WTC11 (cell line): Measurements from ENCODE around the gene SEL1L3. TPM values are rescaled to one million over a fixed set of nuclear protein-coding genes. Genes with fewer than 3 reads are reported as not detected.

ENCODE experiments used
- ATAC-seq: fragments of 200-7000 bp; cut with Tn5 transposase; 2 replicates; pipeline ENCODE4 v1.10.0; 2021; ENCODE audit warnings: mild to moderate bottlenecking, moderate library complexity
- CTCF ChIA-PET: fragments of 300-600 bp; sonication (Branson Sonifier 250); formaldehyde crosslinking; loops from one replicate; lab custom pipeline; 2021; ENCODE audit warnings: antibody characterized with exemption; lab: Charles Lee
- POLR2A ChIA-PET: fragments of 350-600 bp; sonication (Branson Sonifier 250); formaldehyde crosslinking; loops from one replicate; lab custom pipeline; 2021; ENCODE audit warnings: antibody characterized with exemption; lab: Charles Lee
- DNase-seq: peaks from one replicate; pipeline ENCODE4 v3.0.0; 2021; ENCODE audit warnings: low spot score
- H3K27ac Mint-ChIP-seq: 2 replicates; pipeline ENCODE4 v1.8.0; 2021; ENCODE audit warnings: mixed read lengths
- H3K27me3 Mint-ChIP-seq: 2 replicates; pipeline ENCODE4 v1.8.0; 2021; ENCODE audit warnings: low read depth, mild to moderate bottlenecking, moderate library complexity, mixed read lengths
- H3K36me3 Mint-ChIP-seq: 2 replicates; pipeline ENCODE4 v1.8.0; 2021; ENCODE audit warnings: mixed read lengths
- H3K4me1 Mint-ChIP-seq: 2 replicates; pipeline ENCODE4 v1.8.0; 2022; ENCODE audit warnings: mixed read lengths
- H3K4me3 Mint-ChIP-seq: 2 replicates; pipeline ENCODE4 v1.8.0; 2021; ENCODE audit warnings: mild to moderate bottlenecking, moderate library complexity, mixed read lengths
- H3K9me3 Mint-ChIP-seq: 2 replicates; pipeline ENCODE4 v1.8.0; 2021; ENCODE audit warnings: mixed read lengths
- ATF6 ChIP-seq: sonication (generic); formaldehyde crosslinking; IDR thresholded peaks from 2 replicates; pipeline ENCODE4 v1.8.1; 2023; ENCODE audit warnings: mild to moderate bottlenecking, missing genetic modification reagents
- CREB1 ChIP-seq: sonication (generic); formaldehyde crosslinking; IDR thresholded peaks from 2 replicates; pipeline ENCODE4 v1.8.0; 2023; ENCODE audit warnings: mild to moderate bottlenecking, missing genetic modification reagents
- EMX1 ChIP-seq: fragments of 250-450 bp; sonication (Bioruptor Pico); IDR thresholded peaks from 2 replicates; pipeline ENCODE4 v1.8.0; 2021; ENCODE audit warnings: mild to moderate bottlenecking
- ERG ChIP-seq: fragments of 250-450 bp; sonication (Bioruptor Pico); IDR thresholded peaks from 2 replicates; pipeline ENCODE4 v1.8.0; 2021; ENCODE audit warnings: mild to moderate bottlenecking
- FOXP1 ChIP-seq: sonication (generic); formaldehyde crosslinking; IDR thresholded peaks from 2 replicates; pipeline ENCODE4 v1.8.0; 2022; ENCODE audit warnings: missing genetic modification reagents, mild to moderate bottlenecking, moderate library complexity, borderline replicate concordance
- HMGXB4 ChIP-seq: sonication (generic); formaldehyde crosslinking; IDR thresholded peaks from 2 replicates; pipeline ENCODE4 v1.8.1; 2023; ENCODE audit warnings: mild to moderate bottlenecking, moderate library complexity, missing genetic modification reagents
- IRF1 ChIP-seq: sonication (generic); formaldehyde crosslinking; IDR thresholded peaks from 2 replicates; pipeline ENCODE4 v1.8.0; 2023; ENCODE audit warnings: missing genetic modification reagents
- JUN ChIP-seq: sonication (generic); formaldehyde crosslinking; IDR thresholded peaks from 2 replicates; pipeline ENCODE4 v1.8.0; 2023; ENCODE audit warnings: mild to moderate bottlenecking, missing genetic modification reagents
- MAX ChIP-seq: sonication (generic); formaldehyde crosslinking; IDR thresholded peaks from 2 replicates; pipeline ENCODE4 v1.8.0; 2022; ENCODE audit warnings: mild to moderate bottlenecking, missing genetic modification reagents
- MLX ChIP-seq: sonication (generic); formaldehyde crosslinking; IDR thresholded peaks from 2 replicates; pipeline ENCODE4 v1.8.1; 2023; ENCODE audit warnings: mild to moderate bottlenecking, missing genetic modification reagents, moderate library complexity
- MYBL2 ChIP-seq: sonication (generic); formaldehyde crosslinking; IDR thresholded peaks from 2 replicates; pipeline ENCODE4 v1.8.1; 2023; ENCODE audit warnings: mild to moderate bottlenecking, moderate library complexity, missing genetic modification reagents
- NR1H2 ChIP-seq: sonication (generic); formaldehyde crosslinking; IDR thresholded peaks from 2 replicates; pipeline ENCODE4 v1.9.0; 2021; ENCODE audit warnings: mild to moderate bottlenecking, moderate library complexity, missing genetic modification reagents
- NR2C2 ChIP-seq: sonication (generic); formaldehyde crosslinking; IDR thresholded peaks from 2 replicates; pipeline ENCODE4 v1.8.0; 2022; ENCODE audit warnings: mild to moderate bottlenecking, missing genetic modification reagents
- RORB ChIP-seq: fragments of 250-450 bp; sonication (Bioruptor Pico); IDR thresholded peaks from 2 replicates; pipeline ENCODE4 v1.9.0; 2021; ENCODE audit warnings: mild to moderate bottlenecking
- SMAD4 ChIP-seq: sonication (generic); formaldehyde crosslinking; IDR thresholded peaks from 2 replicates; pipeline ENCODE4 v1.8.0; 2022; ENCODE audit warnings: mild to moderate bottlenecking, missing genetic modification reagents
- TP53 ChIP-seq: sonication (generic); formaldehyde crosslinking; IDR thresholded peaks from 2 replicates; pipeline ENCODE4 v1.8.1; 2023; ENCODE audit warnings: mild to moderate bottlenecking, missing genetic modification reagents
- ZNF317 ChIP-seq: sonication (generic); formaldehyde crosslinking; IDR thresholded peaks from 2 replicates; pipeline ENCODE4 v1.8.1; 2023; ENCODE audit warnings: low read depth, mild to moderate bottlenecking, moderate library complexity, missing genetic modification reagents, borderline replicate concordance
- ZNF396 ChIP-seq: fragments of 250-450 bp; sonication (Bioruptor Pico); IDR thresholded peaks from 2 replicates; pipeline ENCODE4 v1.8.0; 2021; ENCODE audit warnings: mild to moderate bottlenecking, moderate library complexity, borderline replicate concordance
- ZNF423 ChIP-seq: fragments of 250-450 bp; sonication (Bioruptor Pico); IDR thresholded peaks from 2 replicates; pipeline ENCODE4 v2.1.2; 2022; ENCODE audit warnings: mild to moderate bottlenecking, moderate library complexity
- total RNA-seq: library from RNA; stranded (reverse); gene quantifications from 3 replicates; pipeline ENCODE4 v1.2.3, GENCODE V29; 2021
- TF ChIP-seq, protein P1 (sequence below): fragments of 250-450 bp; sonication (Bioruptor Pico); IDR thresholded peaks from 2 replicates; pipeline ENCODE4 v1.9.0; 2021; ENCODE audit warnings: mild to moderate bottlenecking
- TF ChIP-seq, protein P2 (sequence below): sonication (generic); formaldehyde crosslinking; IDR thresholded peaks from 2 replicates; pipeline ENCODE4 v1.8.1; 2022; ENCODE audit warnings: mild to moderate bottlenecking, missing genetic modification reagents, moderate library complexity, borderline replicate concordance

Gene SEL1L3
- total RNA-seq, 1 experiment from 2014 or later = 31.5 TPM

DNA sequence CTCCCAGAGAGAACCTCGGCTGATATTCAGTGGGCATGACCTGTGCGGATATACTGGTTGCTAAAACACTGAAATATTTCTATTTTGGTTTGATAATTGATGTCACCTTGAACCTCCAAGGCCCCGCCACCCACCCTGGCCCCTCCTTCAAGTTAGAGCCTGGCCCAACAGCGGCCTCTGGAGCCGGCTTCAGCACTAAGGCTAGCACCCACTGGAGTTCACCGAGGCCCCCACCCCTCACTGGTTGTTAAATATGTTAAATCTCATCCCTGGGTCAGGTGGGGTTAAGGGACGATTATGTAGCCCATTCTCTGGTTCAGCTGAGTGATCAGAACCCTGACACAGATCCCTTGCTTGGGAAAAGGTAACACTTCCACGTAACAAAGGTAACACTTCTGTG lies 24.3 kb downstream of the SEL1L3 start (continued):
- no peak for TF ChIP-seq SMAD4 (CRISPR knock-in tag)
- no peak for TF ChIP-seq ZNF396 (CRISPR knock-in tag)
- TF ChIP-seq MLX (CRISPR knock-in tag) = no peak
- TF ChIP-seq IRF1 (CRISPR knock-in tag) = no peak
- TF ChIP-seq ATF6 (CRISPR knock-in tag) = no peak
- no peak for TF ChIP-seq NR2C2 (CRISPR knock-in tag)
- no peak for TF ChIP-seq ZNF423
- TF ChIP-seq TP53 (CRISPR knock-in tag) = no peak
- TF ChIP-seq CREB1 (CRISPR knock-in tag) = no peak

DNA sequence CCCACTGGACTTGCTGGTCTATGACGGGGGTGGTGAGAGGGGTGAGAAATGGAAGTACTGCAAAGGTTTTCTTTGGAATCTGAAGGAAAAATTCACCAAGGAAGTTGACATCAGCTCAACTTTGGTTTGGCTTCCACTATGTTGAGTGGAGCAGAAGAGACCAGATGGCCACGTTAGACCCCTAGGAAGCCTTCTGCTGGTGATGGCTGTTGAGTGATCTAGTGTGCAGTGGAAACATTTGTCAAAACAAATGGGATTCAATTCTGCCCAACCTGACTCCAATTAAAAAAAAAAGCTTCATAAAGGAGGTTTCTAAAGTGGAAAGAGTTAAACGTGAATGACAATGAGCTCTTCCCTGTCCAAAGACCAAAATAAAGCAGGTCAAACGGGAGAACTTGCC lies 25.7 kb downstream of the SEL1L3 start:
- POLR2A ChIA-PET = no interaction called here
- Mint-ChIP-seq H3K9me3 (no peaks in the 10 kb centered on the region), H3K36me3 (peaks cover 7% of the 10 kb centered on the region; the same call in 1 of the 2 replicates)
- no peak for TF ChIP-seq RORB (CRISPR knock-in tag)
- no peak for TF ChIP-seq NR1H2 (CRISPR knock-in tag)
- TF ChIP-seq, protein P1, sequence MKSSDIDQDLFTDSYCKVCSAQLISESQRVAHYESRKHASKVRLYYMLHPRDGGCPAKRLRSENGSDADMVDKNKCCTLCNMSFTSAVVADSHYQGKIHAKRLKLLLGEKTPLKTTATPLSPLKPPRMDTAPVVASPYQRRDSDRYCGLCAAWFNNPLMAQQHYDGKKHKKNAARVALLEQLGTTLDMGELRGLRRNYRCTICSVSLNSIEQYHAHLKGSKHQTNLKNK (CRISPR knock-in tag) = no peak
- no peak for TF ChIP-seq MLX (CRISPR knock-in tag)
- TF ChIP-seq JUN (CRISPR knock-in tag) = no peak
- TF ChIP-seq MYBL2 (CRISPR knock-in tag) = no peak
- no peak for TF ChIP-seq HMGXB4
- no peak for TF ChIP-seq ERG (CRISPR knock-in tag)
- no peak for TF ChIP-seq ATF6 (CRISPR knock-in tag)
- TF ChIP-seq ZNF423 = no peak
- TF ChIP-seq EMX1 (CRISPR knock-in tag) = no peak
- TF ChIP-seq FOXP1 (CRISPR knock-in tag) = no peak
- TF ChIP-seq, protein P2, sequence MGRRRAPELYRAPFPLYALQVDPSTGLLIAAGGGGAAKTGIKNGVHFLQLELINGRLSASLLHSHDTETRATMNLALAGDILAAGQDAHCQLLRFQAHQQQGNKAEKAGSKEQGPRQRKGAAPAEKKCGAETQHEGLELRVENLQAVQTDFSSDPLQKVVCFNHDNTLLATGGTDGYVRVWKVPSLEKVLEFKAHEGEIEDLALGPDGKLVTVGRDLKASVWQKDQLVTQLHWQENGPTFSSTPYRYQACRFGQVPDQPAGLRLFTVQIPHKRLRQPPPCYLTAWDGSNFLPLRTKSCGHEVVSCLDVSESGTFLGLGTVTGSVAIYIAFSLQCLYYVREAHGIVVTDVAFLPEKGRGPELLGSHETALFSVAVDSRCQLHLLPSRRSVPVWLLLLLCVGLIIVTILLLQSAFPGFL (CRISPR knock-in tag) = no peak
- TF ChIP-seq NR2C2 (CRISPR knock-in tag) = no peak
- TF ChIP-seq SMAD4 (CRISPR knock-in tag) = no peak
- no peak for TF ChIP-seq ZNF317
- no peak for TF ChIP-seq MAX

More for the DNA sequence above, 25.7 kb downstream of the SEL1L3 start:
- H3K4me1 Mint-ChIP-seq = peaks cover 22% of the 10 kb centered on the region
- H3K27me3 Mint-ChIP-seq = no peaks in the 10 kb centered on the region
- ATAC-seq (no peak), DNase-seq (no peak)
- no peak overlapping the region for H3K4me3 Mint-ChIP-seq
- no peak overlapping the region for H3K27ac Mint-ChIP-seq
- CTCF ChIA-PET = interaction anchor here (1.4 kb wide), 1 partner anchor 45 kb away, joined by 4 read pairs; no protein-coding TSS in a partner anchor
